K562 (cell line): ENCODE results near the gene HERC3. TPM values are rescaled to one million over a fixed set of nuclear protein-coding genes. Genes with fewer than 3 reads are reported as not detected.

Source experiments
- CC2D1A ChIP-seq: fragments of 450-650 bp; IDR thresholded peaks from 2 replicates; pipeline ENCODE4 v1.6.1; 2017; ENCODE audit warnings: mild to moderate bottlenecking
- CEBPG ChIP-seq, 3 experiments: fragments of 200-800 bp in 1 of 3; sonication (Bioruptor generic) in 1 of 3; sonication (generic) in 1 of 3; formaldehyde crosslinking in 1 of 3; IDR thresholded peaks in 2 of 3; conservative IDR thresholded peaks in 1 of 3; 2 replicates each; pipeline versions ENCODE4 v1.6.1 to v1.8.0; 2016 to 2022; ENCODE audit warnings: missing compliant biosample characterization in 2 of 3, missing genetic modification characterization in 2 of 3, mild to moderate bottlenecking in 1 of 3, missing genetic modification reagents in 1 of 3
- CTCFL ChIP-seq: IDR thresholded peaks from 2 replicates; pipeline ENCODE4 v1.6.1; 2011; ENCODE audit warnings: borderline replicate concordance, low read depth, mild to moderate bottlenecking, moderate library complexity, low read length; ENCODE audit not compliant: insufficient read depth, poor library complexity, severe bottlenecking
- ELF4 ChIP-seq: fragments of 450-650 bp; formaldehyde crosslinking; IDR thresholded peaks from 2 replicates; pipeline ENCODE4 v1.4.0; 2022; ENCODE audit warnings: missing genetic modification characterization
- FOXA1 ChIP-seq: fragments of 450-650 bp; IDR thresholded peaks from 2 replicates; pipeline ENCODE4 v1.6.1; 2016; ENCODE audit warnings: mild to moderate bottlenecking, borderline replicate concordance
- GTF2A2 ChIP-seq: IDR thresholded peaks from 2 replicates; pipeline ENCODE4 v1.6.1; 2016; ENCODE audit warnings: mild to moderate bottlenecking, missing genetic modification characterization, missing compliant biosample characterization
- HDAC6 ChIP-seq: IDR thresholded peaks from 2 replicates; pipeline ENCODE4 v1.6.1; 2012; ENCODE audit warnings: low read depth, mild to moderate bottlenecking, control low read depth, inconsistent platforms, low read length, moderate library complexity
- MIER1 ChIP-seq: fragments of 450-650 bp; IDR thresholded peaks from 2 replicates; pipeline ENCODE4 v1.6.1; 2016; ENCODE audit warnings: antibody characterized with exemption, mild to moderate bottlenecking, low read depth
- MYNN ChIP-seq, 2 experiments: sonication (generic); formaldehyde crosslinking in 1 of 2; IDR thresholded peaks; 2 replicates each; pipeline versions ENCODE4 v1.5.0 to v1.6.1; 2016 to 2020; ENCODE audit warnings: antibody characterized with exemption in 1 of 2, missing genetic modification reagents in 1 of 2
- RAD21 ChIP-seq, 2 experiments: fragments of 250-450 bp in 1 of 2; fragments of 450-650 bp in 1 of 2; sonication (Bioruptor Pico) in 1 of 2; formaldehyde crosslinking in 1 of 2; IDR thresholded peaks in 1 of 2; conservative IDR thresholded peaks in 1 of 2; 2 replicates each; pipeline versions ENCODE4 v1.4.0 to v1.8.0; 2020 to 2022; ENCODE audit warnings: mild to moderate bottlenecking in 2 of 2, moderate library complexity in 1 of 2
- RERE ChIP-seq: sonication (generic); formaldehyde crosslinking; IDR thresholded peaks from 2 replicates; pipeline ENCODE4 v1.8.0; 2023; ENCODE audit warnings: missing genetic modification reagents, mild to moderate bottlenecking, borderline replicate concordance
- SMC3 ChIP-seq: conservative IDR thresholded peaks from 2 replicates; pipeline ENCODE4 v1.6.1; 2011; ENCODE audit warnings: low read depth, low read length, improper control_type of control experiment; ENCODE audit not compliant: insufficient read depth
- SNRNP70 ChIP-seq: fragments of 200-400 bp; formaldehyde crosslinking; optimal IDR thresholded peaks from 2 replicates; pipeline ENCODE3; 2017; ENCODE audit warnings: low read depth, low read length
- SP2 ChIP-seq: IDR thresholded peaks from 2 replicates; pipeline ENCODE4 v1.6.1; 2011; ENCODE audit warnings: mild to moderate bottlenecking, low read depth, low read length, moderate library complexity; ENCODE audit not compliant: poor library complexity, severe bottlenecking; ENCODE audit errors: extremely low read depth
- SPI1 ChIP-seq: IDR thresholded peaks from 2 replicates; pipeline ENCODE4 v1.6.1; 2011; ENCODE audit warnings: low read depth, low read length, control low read depth, borderline replicate concordance
- ZC3H11A ChIP-seq: IDR thresholded peaks from 2 replicates; pipeline ENCODE4 v1.6.1; 2012; ENCODE audit warnings: low read depth, low read length, improper control_type of control experiment
- ZFP36 ChIP-seq: fragments of 150-350 bp; IDR thresholded peaks from 2 replicates; pipeline ENCODE4 v1.6.1; 2018; ENCODE audit warnings: low read length, low read depth; ENCODE audit not compliant: partially characterized antibody
- ZNF444 ChIP-seq: fragments of 250-450 bp; sonication (Bioruptor Pico); IDR thresholded peaks from 2 replicates; pipeline ENCODE4 v1.4.0; 2020; ENCODE audit warnings: mild to moderate bottlenecking, moderate library complexity
- polyA plus RNA-seq, 8 experiments: library from polyadenylated mRNA; depleted of rRNA in 4 of 8; stranded (reverse) in 5 of 8; unstranded in 3 of 8; fragments of >200 nt; fragmentation: Nextera tagmentation in 2 of 8; fragmentation: Illumina TruSeq in 1 of 8; extraction: Ambion mirVana in 2 of 8; extraction: Trizol in 1 of 8; gene quantifications; 2 replicates each; pipeline versions ENCODE4 v1.2.1 to v1.2.3, GENCODE V29; 2011 to 2014; ENCODE audit warnings: inconsistent platforms in 1 of 8, missing spikeins in 1 of 8
- total RNA-seq, 7 experiments: library from RNA; depleted of rRNA in 6 of 7; stranded (reverse); fragments of >200 nt in 6 of 7; fragmentation: Illumina TruSeq in 2 of 7; extraction: Trizol in 2 of 7; gene quantifications; 2 replicates each; pipeline versions ENCODE4 v1.2.1 to v1.2.3, GENCODE V29; 2011 to 2021; ENCODE audit warnings: low replicate concordance in 1 of 7

The HERC3 gene
- total and polyA plus RNA-seq, 9 of the 15 experiments (the other 6 are each of a cell fraction or from before 2014, with no cell fraction given) = 1.8 to 13.1 (median 7.6) TPM

DNA sequence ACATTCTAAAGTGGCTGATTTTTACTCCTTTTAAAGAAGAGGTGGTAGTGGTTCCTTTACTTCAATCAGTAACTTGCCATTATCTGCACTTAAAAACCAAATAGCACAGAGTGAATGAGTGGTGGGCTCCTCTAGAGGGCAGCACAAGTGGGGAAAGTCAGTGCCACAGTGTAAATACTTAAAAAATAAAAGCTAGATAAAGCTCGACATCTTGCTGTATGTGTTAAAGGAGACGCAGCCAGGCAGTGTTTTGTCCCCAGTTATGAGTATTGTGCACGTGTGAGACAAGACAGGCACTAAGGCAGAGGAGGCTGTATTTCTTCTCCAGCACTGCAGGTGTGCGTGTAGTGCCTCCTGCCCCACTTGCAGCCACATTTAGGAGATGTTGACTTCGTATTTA lies 80.7 kb downstream of the HERC3 start (continued):
- TF ChIP-seq RERE (no peak), RAD21 (CRISPR knock-in tag; conservative IDR thresholded peaks at IDR 0.05 in 1 of 2, IDR thresholded peaks at IDR 0.05 in 1 of 2) (peak; percentile 28 to 53; a peak in 3 of 4 replicates), CC2D1A (no peak), CEBPG (CRISPR knock-in tag; IDR thresholded peaks at IDR 0.05) (no peak), CEBPG (tag; conservative IDR thresholded peaks at IDR 0.05 in 1 of 2, IDR thresholded peaks at IDR 0.05 in 1 of 2) (no peak), SP2 (no peak), ELF4 (no peak), SNRNP70 (no peak), GTF2A2 (tag) (no peak), ZFP36 (no peak), ZC3H11A (no peak), SMC3 (peak; percentile 39; the same call in 1 of the 2 replicates), HDAC6 (no peak), CTCFL (peak; percentile 84), ZNF444 (CRISPR knock-in tag) (no peak), MIER1 (no peak), SPI1 (no peak), FOXA1 (no peak), MYNN (IDR thresholded peaks at IDR 0.05) (0 out of 2 replicates have a peak, but pooled peaks have one; percentile 19), MYNN (CRISPR knock-in tag; IDR thresholded peaks at IDR 0.05) (no peak)
